Keratinocyte (primary cell): Measurements from ENCODE around the gene TRIM54.

Experiments used
- EZH2 ChIP-seq: IDR thresholded peaks from one replicate; pipeline ENCODE4 v1.6.1; 2012; ENCODE audit warnings: inconsistent platforms, mild to moderate bottlenecking, low read length, moderate library complexity
- TF ChIP-seq, protein P1 (sequence below), 3 experiments: IDR thresholded peaks in 1 of 3; conservative IDR thresholded peaks in 1 of 3; optimal IDR thresholded peaks in 1 of 3; 2 replicates in 2 of 3; 3 replicates in 1 of 3; pipeline versions ENCODE3 to v1.5.1; 2011; ENCODE audit warnings: low read length in 3 of 3, mild to moderate bottlenecking in 3 of 3, moderate library complexity in 2 of 3, control low read depth in 1 of 3, inconsistent platforms in 1 of 3; ENCODE audit not compliant: insufficient read depth in 2 of 3; ENCODE audit errors: extremely low read depth in 1 of 3

DNA sequence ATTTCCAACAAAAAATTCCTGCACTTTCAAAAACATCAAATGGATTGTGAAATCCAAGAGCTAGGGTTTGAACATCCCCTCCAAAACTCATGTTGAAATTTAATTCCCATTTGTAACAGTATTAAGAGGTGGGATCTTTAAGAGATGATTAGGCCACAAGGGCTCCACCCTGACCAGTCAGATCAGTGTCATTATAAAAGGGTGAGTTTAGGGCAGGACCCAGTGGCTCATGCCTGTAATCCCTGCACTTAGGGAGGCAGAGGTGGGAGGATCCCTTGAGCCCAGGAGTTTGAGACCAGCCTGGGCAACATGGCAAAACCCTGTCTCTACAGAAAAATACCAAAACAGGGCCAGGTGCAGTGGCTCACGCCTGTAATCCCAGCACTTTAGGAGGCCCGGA is 65.4 kb downstream of the TRIM54 start:
- TF ChIP-seq, protein P1, sequence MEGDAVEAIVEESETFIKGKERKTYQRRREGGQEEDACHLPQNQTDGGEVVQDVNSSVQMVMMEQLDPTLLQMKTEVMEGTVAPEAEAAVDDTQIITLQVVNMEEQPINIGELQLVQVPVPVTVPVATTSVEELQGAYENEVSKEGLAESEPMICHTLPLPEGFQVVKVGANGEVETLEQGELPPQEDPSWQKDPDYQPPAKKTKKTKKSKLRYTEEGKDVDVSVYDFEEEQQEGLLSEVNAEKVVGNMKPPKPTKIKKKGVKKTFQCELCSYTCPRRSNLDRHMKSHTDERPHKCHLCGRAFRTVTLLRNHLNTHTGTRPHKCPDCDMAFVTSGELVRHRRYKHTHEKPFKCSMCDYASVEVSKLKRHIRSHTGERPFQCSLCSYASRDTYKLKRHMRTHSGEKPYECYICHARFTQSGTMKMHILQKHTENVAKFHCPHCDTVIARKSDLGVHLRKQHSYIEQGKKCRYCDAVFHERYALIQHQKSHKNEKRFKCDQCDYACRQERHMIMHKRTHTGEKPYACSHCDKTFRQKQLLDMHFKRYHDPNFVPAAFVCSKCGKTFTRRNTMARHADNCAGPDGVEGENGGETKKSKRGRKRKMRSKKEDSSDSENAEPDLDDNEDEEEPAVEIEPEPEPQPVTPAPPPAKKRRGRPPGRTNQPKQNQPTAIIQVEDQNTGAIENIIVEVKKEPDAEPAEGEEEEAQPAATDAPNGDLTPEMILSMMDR (optimal IDR thresholded peaks at IDR 0.05 in 1 of 3, IDR thresholded peaks at IDR 0.05 in 1 of 3, conservative IDR thresholded peaks at IDR 0.05 in 1 of 3; ENCODE audit: extremely low read depth in 1 of 3, insufficient read depth in 2 of 3, low read length in 3 of 3): no peak
- TF ChIP-seq EZH2: no peak
